Fibroblast of peridontal ligament (primary cell): ENCODE data around the gene RPP21.
"Not testable (repeated sequence)": the region's sequence is repeated elsewhere in the genome, so short reads cannot be mapped to it uniquely, and the experiment has no call there.

Experiments
- DNase-seq: peaks from one replicate; pipeline ENCODE4 v3.0.0-alpha.2; 2010; ENCODE audit errors: extremely low read depth

The RPP21 gene

DNA sequence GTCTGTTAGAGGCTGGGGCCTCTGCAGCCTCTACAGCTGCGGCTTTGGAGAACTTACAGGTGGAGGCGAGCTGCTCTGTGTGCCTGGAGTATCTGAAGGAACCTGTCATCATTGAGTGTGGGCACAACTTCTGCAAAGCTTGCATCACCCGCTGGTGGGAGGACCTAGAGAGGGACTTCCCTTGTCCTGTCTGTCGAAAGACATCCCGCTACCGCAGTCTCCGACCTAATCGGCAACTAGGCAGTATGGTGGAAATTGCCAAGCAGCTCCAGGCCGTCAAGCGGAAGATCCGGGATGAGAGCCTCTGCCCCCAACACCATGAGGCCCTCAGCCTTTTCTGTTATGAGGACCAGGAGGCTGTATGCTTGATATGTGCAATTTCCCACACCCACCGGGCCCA, 15.6 kb upstream of the RPP21 start:
- DNase-seq: no peak

DNA sequence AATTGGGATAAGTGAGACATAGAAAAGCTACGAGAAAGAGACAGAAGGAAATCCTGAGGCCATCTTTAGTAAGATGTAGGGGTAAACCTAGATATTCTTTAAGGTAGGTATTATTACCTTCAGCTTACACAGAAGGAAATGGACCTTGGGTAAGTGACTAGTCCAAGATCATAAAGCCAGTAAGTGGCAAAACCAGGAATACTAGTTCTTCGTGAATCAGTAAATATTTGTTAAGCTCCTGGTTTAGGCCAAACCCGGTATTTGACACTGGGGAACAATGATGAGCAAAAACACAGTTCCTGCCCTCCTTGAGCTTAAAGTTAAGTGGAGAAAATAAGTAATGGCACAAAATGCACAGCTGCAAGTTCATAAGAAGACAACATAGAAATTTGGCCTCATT, 13.0 kb upstream of the RPP21 start:
- DNase-seq: no peak

DNA sequence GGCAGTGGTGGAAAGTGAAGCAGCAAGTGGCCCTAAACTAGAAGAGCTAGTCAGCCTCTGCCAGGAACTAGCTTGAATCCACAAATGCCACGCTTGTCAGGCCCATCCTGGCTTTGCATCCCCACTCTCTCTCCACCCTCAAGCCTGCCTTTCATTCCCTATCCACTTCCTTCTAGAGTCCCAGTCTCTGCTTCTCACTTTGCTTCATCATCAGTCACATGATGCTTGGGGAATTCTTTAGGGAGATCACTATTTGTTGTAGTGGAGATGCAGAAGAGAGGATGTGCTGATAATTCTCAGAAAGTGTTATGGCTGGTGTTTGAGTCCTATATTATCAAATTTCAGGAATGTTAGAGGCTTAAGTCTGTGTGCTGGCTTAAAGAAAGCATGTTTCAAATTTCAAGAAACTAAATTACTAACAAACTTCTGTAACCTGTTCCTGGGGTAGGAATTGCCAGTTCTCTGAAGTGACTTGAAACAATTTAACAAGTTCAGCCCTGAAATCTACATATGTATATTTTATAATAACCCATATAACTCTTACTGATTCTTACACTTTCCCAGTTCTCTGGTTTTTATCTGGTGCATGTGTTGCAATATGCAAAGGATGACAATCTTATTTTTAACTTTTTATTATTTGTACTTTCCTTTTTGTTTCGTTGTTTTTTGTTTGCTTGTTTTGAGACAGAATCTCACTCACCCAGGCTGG, 10.7 kb upstream of the RPP21 start:
- no peak for DNase-seq

DNA sequence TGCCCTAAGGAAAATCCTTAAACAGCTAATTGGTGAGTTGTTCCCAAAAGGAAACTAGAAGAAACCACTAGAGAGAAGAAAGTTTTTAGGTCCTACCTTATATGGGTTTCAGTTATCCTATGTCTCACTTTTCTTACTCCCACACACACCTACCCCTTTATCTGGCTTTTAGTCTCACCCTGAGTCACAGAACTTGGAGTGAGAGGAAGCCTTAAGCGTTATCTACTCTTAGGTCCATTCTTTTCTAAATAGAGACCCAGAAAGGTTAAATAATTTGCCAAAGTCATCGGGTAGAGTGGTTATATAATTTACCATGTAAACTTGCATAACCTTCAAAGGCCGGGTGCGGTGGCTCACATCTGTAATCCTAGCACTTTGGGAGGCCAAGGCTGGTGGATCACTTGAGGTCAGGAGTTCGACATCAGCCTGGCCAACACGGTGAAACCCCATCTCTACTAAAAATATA, 4.3 kb upstream of the RPP21 start:
- no peak for DNase-seq

DNA sequence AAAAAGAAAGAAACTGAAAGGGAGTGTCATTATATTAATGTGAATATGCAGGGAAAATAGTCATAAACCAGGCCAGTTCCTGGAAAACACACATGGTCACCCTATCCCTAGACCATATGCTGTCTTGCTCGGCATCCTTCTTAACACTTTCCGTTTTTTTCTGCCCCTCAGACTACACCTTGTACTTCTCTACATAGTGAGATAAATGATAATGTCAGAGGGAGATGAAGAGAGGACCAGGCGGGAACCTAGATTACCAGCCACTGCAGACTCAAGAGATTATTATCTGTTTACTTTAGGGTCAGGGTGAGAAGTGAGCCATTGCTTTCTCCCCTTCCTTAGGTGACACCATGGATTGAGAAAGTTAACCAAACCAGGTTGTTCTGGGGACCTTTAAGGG, 3.7 kb upstream of the RPP21 start:
- no peak for DNase-seq

DNA sequence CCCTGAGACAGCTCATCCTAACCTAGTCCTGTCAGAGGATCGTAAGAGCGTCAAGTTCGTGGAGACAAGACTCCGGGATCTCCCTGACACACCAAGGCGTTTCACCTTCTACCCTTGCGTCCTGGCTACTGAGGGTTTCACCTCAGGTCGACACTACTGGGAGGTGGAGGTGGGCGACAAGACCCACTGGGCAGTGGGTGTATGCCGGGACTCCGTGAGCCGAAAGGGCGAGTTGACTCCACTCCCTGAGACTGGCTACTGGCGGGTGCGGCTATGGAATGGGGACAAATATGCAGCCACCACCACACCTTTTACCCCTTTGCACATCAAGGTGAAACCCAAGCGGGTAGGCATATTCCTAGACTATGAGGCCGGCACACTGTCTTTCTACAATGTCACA, 3.2 kb upstream of the RPP21 start:
- no peak for DNase-seq

DNA sequence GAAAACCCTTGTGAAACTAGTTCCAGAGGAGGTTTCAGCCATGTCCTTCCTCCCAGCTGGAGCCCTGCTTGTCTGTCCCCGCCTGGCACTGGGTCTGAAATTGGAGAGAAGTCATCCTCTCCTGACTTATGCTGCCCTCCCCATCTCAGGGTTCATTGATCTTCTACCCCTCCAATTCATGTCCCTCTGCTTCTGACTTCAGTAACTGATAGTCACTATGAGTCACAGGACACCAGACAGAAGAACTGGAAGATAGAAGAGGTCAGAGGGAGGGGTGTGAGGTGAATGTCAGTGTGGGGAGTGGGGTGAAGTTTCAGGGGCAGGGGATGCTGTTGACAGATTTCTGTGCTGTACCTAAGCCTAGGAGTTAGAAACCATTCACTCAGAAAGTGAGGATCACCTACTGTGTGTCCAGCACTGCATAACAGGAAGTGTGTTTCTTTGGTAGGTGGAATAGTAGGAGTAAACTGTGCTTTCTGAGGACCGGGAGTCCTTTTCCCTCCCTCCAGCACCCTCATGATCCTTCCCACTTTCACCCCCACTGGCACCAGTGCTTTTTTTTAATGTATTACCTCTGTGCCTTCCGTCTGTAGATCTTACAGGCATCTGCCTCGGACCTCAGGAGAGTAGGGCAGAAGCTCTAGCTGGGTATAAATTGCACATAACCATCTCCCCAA, 627 bp upstream of the RPP21 start:
- no peak for DNase-seq

DNA sequence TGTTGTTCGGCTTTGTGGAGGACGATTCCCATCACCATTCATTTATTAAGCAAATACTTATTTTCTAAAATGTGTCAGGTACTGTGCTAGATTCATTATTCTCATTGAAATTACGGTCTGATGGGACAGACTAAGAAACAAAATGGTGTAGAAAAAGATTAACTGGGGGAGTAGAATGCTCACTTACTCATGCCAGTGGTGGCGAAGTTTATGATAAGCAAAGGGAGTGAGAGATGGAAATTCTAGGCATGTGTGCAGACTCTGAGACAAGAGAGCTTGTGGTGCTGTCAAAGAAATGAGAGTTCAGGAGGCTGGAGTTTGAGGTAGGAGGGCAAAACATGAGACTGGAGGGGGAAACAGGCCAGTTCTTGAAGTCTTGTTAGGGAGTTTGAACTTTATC, 896 bp downstream of the RPP21 start:
- DNase-seq: no peak

DNA sequence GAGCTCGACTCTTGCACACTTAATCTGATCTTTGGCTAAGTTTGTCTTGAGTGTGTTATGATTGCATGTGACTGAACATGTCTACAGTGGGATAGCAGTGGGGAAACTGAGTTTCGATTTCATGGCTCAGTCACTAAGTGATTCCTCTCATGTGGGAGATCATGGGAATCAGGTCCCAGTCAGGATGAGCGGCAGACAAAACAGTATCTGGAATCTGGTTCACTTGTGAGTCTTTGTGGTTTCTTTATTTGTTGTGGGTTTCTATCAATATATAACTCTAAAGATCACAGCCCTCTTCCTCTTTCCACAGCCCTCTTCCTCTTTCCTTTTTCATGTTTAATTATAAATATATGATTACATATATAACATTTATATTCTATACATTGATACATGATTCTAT, 4.0 kb downstream of the RPP21 start:
- DNase-seq: no peak

DNA sequence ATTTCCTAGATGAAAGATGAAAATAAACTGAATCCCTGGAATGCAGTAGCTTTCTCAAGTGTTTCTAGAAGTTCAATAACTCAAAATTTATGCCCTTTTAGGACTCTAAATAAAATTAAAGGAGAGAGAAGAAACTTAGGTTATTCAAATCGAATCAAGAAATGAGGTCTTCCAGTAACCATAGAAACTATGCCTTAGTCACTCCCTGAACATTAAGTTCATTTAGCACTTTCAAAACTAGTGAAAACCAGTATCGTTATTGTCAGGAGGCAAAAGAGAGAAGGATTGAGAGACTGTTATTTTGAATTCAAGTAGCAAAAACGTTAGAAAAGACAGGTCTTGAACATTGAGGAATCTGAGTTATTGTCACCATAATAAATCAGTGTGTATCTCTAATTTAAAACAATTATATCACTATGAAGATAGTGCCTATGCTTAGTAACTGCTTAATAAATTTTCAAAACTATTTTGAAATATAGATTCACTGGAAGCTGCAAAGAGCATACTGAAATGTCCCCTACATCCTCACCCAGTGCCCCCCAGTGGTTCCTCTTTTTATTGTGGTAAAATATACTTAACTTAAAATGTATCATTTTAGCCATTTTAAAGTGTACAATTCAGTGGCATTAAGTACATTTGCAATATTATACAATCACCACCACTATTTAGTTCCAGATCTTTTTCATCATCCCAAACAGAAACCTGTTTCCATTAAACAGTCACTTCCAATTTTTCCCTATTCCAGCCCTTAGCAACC, 4.6 kb downstream of the RPP21 start:
- DNase-seq: no peak

DNA sequence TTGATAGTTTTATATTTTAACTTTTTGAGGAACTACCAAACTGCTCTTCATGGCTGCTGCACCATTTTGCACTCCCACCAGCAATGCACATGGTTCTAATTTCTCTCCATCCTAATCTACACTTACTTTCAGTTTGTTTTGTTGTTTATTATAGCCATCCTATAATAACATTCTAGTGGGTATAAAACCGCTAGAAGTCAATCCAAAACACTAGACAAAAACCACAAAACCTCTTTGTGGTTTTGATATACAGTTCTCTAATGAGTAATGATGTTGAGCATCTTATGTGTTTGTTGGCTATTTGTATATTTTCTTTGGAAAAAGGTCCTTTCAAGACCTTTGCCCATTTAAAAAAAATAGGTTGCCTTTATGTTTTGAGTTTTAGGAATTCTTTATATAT, 5.6 kb downstream of the RPP21 start:
- peak; percentile 34 for DNase-seq

DNA sequence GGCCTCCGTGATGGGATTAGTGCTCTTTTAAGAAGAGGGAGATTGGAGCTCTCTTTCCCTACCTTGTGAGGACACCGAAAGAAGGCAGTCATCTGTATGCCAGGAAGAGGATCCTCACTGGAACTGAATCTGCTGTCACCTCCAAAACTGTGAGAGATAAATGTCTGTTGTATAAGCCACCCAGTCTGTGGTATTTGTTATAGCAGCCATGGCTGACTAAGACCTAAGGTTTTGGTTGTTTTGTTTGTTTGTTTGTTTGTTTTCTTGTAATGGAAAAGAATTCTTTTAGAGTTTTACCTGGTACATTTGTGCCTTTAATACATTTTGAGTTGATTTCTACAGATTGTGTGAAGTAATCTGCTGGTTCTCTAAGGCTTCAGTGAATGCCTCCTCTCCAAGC, 7.6 kb downstream of the RPP21 start:
- DNase-seq: no peak

DNA sequence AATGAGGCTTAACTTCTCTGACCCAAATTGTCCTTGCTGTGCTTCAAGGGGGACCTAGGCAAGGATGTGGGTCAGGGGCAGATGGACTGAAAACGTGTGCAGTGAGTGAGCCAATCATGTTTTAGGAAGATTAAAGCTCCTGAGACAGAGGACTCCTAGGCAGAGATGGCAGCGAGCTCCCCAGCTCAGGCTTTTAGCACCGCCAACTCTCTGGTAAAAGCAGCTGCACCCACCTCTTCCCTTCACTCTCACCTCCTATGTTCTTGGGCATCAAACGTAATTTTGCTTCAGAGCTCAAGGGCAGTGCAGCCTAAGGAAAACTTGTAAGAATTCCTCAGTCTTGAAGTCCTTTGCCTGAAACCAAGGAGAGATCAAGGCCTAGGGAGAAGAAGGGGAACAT, 10.3 kb downstream of the RPP21 start:
- no peak for DNase-seq

DNA sequence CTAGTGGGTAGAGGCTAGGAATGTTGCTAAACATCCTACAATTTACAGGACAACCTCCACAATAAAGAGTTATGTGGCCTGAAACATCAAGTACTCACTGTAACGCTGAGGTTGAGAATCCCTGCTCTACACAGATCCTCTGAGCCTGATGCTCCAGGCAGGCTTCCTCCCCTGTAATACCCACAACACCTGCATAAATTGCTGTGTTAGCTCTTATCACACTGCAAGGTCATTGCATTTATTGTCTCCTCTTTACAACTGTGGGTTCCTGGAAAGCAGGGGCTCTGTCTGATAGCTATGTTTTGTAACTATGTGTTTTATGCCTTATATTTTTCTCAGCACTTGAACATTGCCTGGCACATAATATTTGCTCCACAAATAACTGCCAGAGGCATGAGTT, 11.6 kb downstream of the RPP21 start:
- no peak for DNase-seq

DNA sequence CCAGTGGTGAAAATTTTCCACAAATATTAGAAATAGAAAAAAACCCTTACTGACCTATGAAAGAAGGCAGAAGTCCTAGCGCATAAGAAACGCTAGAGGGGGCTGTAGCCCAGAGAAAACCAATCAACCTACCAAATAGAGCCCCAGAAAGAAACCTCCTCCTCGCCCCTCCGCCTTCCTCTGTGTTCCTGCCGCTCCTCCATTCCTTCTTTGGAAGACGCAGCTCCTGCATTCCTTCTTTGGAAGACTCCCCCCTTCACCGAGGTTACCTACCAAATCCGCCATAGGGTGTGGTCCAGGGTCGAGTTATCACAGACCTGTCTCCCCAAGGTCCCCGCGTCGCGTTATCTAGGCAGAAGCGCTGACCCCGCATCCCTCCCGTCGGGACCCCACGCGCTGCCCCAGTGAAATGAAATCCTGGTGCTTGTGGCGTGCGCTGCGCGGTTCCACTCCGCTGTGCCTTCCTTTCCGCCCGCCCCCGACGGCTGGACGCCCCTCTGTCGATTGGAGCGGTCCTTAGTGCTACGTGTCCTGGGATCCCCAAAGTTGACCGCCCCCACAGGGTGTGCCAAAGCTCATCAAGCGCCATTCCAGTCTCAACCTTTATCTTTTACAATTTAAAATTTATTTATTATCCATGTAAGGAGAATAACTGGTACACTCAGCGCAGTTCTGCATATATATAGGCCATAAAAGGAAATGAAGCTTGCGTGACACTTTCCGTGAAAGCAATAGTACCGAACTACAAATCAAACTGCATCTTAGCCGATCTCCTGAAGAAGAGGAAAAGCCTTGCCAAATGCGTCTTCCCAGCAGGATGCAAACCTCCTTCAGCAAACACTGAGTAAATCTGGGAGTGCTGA, 13.0 kb downstream of the RPP21 start:
- DNase-seq: peak; percentile 84

DNA sequence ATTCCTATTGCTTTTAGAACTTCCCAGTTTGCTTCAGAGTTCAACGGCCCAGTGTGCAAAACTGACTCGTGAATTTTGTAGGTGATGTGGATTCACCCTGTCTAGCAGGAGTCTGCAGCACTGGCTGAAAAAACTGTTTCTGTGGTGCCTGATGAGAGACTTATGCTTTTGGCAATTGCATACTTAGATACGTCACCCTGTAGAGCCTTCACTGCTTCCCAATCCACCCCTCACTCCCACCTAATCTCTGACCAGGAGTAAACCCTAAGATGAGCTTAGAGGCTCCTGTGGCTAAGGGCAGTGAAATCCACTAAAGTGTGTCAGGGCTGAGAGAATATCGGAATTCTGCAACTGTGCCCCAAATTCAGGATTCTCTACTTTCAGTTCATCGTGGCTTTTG, 14.3 kb downstream of the RPP21 start:
- DNase-seq: no peak

DNA sequence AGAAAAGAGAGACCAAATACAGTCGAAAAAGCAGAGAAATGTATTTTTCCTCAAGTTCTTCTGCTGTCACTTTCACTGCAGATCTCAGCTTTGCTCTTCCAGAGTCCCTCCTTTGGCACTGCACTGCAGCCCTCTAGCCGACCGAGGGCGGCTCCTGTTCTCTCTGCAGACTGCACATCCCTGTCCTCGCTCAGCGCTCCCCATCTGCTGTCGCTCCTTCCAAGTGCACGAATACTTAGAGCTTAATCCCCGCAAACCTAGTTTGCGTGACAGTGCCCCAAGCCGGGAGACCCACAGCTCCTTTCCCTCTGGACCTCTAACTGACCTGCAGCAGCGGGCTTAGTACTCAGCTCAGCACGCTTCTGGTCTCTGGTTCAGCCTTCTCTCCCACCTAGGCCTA, 15.2 kb downstream of the RPP21 start:
- no peak for DNase-seq

DNA sequence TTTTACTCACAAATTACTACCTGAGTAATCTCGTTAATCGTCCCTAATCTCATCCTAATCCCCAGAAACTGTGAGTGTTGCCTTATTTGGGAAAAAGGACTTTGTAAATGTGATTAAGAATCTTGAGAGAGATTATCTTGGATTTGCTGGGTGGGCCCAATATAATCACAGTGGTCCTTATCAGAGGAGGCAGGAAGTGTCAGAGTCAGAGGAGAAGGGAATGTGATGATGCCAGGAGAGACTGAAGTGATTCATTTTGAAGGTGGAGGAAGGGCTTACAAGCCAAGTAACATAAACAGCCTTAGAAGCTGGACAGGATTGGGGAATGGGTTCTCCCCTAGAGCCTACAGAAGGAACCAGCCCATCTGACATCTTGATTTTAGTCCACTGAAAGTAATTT, 16.7 kb downstream of the RPP21 start:
- DNase-seq: no peak

DNA sequence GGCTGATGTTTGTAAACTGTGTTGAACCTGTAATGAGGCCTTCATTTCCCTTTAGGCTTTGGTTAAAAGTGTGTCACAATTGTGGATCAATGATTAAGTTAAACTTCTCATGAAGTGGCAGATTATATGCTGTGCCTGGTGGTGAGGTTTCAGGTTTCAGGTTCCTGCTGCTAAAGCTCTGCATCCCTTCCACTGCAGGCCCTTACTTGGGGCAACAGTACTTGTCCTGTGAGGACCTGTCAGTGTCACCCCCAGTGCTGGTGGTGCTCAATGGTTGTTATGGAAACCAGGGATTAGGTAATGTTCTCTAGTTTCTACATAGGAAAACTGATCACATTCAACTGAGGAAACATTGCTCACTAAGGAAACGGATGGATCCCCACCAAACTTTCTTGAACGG, 18.5 kb downstream of the RPP21 start:
- no peak for DNase-seq

DNA sequence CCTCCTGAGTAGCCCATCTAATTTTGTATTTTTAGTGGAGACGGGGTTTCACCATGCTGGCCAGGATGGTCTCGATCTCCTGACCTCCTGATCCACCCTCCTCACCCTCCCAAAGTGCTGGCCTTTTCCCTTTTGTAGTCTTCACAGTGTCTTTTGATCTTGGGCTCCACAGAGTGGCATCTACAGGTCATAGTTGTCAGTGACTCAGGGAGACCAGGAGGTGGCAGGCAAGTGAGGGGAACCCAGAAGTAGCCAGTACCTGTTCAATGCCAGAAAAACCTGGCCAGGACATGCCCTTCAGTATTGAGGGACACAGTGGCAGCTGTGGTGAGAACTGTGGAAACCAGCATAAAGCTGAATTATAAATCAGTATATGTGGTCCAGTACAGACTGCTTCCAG, 19.6 kb downstream of the RPP21 start:
- DNase-seq: no peak

DNA sequence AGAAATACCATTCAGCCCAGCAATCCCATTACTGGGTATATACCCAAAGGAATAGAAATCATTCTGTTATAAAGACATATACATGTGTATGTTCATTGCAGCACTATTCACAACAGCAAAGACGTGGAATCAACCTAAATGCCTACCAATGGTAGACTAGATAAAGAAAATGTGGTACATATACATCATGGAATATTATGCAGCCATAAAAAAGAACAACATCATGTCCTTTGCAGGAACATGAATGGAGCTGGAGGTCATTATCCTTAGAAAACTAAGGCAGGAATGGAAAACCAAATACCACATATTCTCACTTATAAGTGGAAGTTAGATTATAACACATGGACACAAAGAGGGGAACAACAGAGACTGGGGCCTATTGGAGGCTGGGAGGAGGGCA, 24.3 kb downstream of the RPP21 start:
- DNase-seq: not testable (repeated sequence)
